OCI-LY1 (cell line): ENCODE results near the gene PRSS53.

Source experiments
- H2AFZ ChIP-seq: fragments of 200-600 bp; sonication (generic), shearing (Covaris generic); 2 replicates; pipeline ENCODE4 v1.6.0; 2014; ENCODE audit warnings: antibody characterized with exemption, mild to moderate bottlenecking, low read length
- H3F3A ChIP-seq: fragments of 200-600 bp; sonication (generic), shearing (Covaris generic); 2 replicates; pipeline ENCODE4 v1.6.0; 2014; ENCODE audit warnings: mild to moderate bottlenecking, antibody characterized with exemption, low read length, moderate library complexity; ENCODE audit not compliant: insufficient read depth
- H3K27ac ChIP-seq: fragments of 200-600 bp; sonication (generic); 2 replicates; pipeline ENCODE4 v1.5.1; 2014; ENCODE audit warnings: low read length, mixed run types, mild to moderate bottlenecking, low read depth; ENCODE audit not compliant: poor library complexity, severe bottlenecking
- H3K27me3 ChIP-seq: fragments of 200-600 bp; sonication (generic); 2 replicates; pipeline ENCODE4 v1.6.0; 2014; ENCODE audit warnings: antibody characterized with exemption, mild to moderate bottlenecking, low read length, moderate library complexity; ENCODE audit not compliant: insufficient read depth
- H3K36me3 ChIP-seq: fragments of 200-600 bp; sonication (generic); 2 replicates; pipeline ENCODE4 v1.6.1; 2014; ENCODE audit warnings: mild to moderate bottlenecking, antibody characterized with exemption, low read length, moderate library complexity, mixed read lengths; ENCODE audit not compliant: insufficient read depth
- H3K4me1 ChIP-seq: fragments of 200-600 bp; sonication (generic); 2 replicates; pipeline ENCODE4 v1.5.1; 2014; ENCODE audit warnings: mild to moderate bottlenecking, low read length, moderate library complexity; ENCODE audit not compliant: insufficient read depth, severe bottlenecking
- H3K4me2 ChIP-seq: fragments of 200-600 bp; sonication (generic), shearing (Covaris generic); 2 replicates; pipeline ENCODE4 v1.6.1; 2014; ENCODE audit warnings: low read length
- H3K4me3 ChIP-seq: fragments of 200-600 bp; sonication (generic); 2 replicates; pipeline ENCODE4 v1.5.1; 2014; ENCODE audit warnings: low read length, low read depth, mild to moderate bottlenecking, mixed read lengths; ENCODE audit not compliant: poor library complexity, severe bottlenecking
- H3K79me2 ChIP-seq: fragments of 200-600 bp; shearing (Covaris generic); 2 replicates; pipeline ENCODE4 v1.6.1; 2016; ENCODE audit warnings: mixed run types, low read length, mixed read lengths; ENCODE audit not compliant: insufficient read depth
- H3K9ac ChIP-seq: fragments of 200-600 bp; sonication (generic), shearing (Covaris generic); 2 replicates; pipeline ENCODE4 v1.6.1; 2014; ENCODE audit warnings: mild to moderate bottlenecking, low read length, mixed read lengths
- H3K9me2 ChIP-seq: fragments of 200-600 bp; sonication (generic), shearing (Covaris generic); 2 replicates; pipeline ENCODE4 v1.6.1; 2014; ENCODE audit warnings: low read depth, mild to moderate bottlenecking, low read length, mixed read lengths
- H3K9me3 ChIP-seq: fragments of 200-600 bp; shearing (Covaris generic); 2 replicates; pipeline ENCODE4 v1.6.1; 2014; ENCODE audit warnings: low read length, mixed read lengths
- H4K20me1 ChIP-seq: fragments of 200-600 bp; sonication (generic), shearing (Covaris generic); 2 replicates; pipeline ENCODE4 v1.6.0; 2016; ENCODE audit warnings: mild to moderate bottlenecking, low read length; ENCODE audit not compliant: insufficient read depth
- EZH2 ChIP-seq: fragments of 200-600 bp; sonication (generic), shearing (Covaris generic); IDR thresholded peaks from 2 replicates; pipeline ENCODE4 v1.8.0; 2017; ENCODE audit warnings: borderline replicate concordance, mixed run types, mild to moderate bottlenecking, antibody characterized with exemption, low read length, moderate library complexity, mixed read lengths
- TF ChIP-seq, protein P1 (sequence below): fragments of 200-600 bp; sonication (generic), shearing (Covaris generic); IDR thresholded peaks from 2 replicates; pipeline ENCODE4 v1.5.1; 2017; ENCODE audit warnings: mild to moderate bottlenecking, antibody characterized with exemption, low read length, moderate library complexity, mixed read lengths

Gene PRSS53

DNA sequence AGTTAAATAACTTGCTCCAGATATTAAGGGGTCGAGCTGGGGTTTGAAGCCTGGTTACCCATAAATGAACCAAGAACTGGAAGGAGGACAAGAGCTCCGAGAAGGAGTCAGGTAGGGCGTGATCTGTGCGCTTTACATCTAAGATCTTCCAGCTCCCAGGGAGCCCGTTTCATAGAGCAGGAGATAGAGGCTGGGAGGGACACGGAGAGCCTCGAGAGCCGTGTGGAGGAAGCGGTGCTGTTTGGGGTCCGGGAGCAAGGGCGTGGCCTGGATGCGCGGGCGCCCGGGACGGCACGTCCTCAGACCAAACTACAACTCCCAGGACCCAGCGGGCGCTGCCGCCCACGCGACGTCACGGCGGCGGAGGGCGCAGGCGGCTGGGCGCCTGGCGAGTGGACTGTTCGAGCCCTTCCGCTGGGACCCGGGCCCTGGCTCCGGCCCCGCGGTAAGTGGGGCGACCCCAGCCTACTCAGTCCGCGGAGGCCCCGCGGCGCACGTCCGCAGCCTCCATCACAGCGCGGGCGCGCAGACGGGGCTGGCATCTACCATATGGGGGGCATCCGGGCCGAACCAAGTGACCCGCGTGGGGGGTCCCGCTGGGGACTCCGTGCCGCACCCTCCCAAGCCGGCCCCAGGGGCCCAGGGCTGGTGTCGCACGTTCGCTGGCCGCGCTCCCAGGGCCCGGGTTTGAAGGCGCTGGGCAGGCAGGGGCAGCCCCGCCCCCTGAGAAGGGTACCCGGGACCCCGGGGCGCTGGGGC is 19.5 kb upstream of the PRSS53 start, which contains the start of gene BCKDK:
Gene BCKDK, plus strand, starts transcription at position 352 of the 759 bp plus-strand sequence. CDS start 838 bp downstream, outside the sequence.
- no peak within 1 kb of the TSS for H2AFZ ChIP-seq
- H3K36me3 ChIP-seq, result peaks cover 34% of the 10 kb centered on the region
- H3K9ac ChIP-seq, result peak within 1 kb of the TSS; percentile 95
- no peaks in the 10 kb centered on the region for H3K9me3 ChIP-seq
- peaks cover 5% of the 10 kb centered on the region for H3F3A ChIP-seq
- peak within 1 kb of the TSS; percentile 94 for H3K4me2 ChIP-seq
- H3K27ac ChIP-seq, result peak within 1 kb of the TSS; percentile 64
- no peaks in the 10 kb centered on the region for H3K9me2 ChIP-seq
- H3K4me3 ChIP-seq, result peak within 1 kb of the TSS; percentile 95
- H3K27me3 ChIP-seq, result no peaks in the 10 kb centered on the region
- no peaks in the 10 kb centered on the region for H3K79me2 ChIP-seq
- no peak for TF ChIP-seq EZH2
- TF ChIP-seq, protein P1, sequence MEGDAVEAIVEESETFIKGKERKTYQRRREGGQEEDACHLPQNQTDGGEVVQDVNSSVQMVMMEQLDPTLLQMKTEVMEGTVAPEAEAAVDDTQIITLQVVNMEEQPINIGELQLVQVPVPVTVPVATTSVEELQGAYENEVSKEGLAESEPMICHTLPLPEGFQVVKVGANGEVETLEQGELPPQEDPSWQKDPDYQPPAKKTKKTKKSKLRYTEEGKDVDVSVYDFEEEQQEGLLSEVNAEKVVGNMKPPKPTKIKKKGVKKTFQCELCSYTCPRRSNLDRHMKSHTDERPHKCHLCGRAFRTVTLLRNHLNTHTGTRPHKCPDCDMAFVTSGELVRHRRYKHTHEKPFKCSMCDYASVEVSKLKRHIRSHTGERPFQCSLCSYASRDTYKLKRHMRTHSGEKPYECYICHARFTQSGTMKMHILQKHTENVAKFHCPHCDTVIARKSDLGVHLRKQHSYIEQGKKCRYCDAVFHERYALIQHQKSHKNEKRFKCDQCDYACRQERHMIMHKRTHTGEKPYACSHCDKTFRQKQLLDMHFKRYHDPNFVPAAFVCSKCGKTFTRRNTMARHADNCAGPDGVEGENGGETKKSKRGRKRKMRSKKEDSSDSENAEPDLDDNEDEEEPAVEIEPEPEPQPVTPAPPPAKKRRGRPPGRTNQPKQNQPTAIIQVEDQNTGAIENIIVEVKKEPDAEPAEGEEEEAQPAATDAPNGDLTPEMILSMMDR, result no peak
- H3K4me1 ChIP-seq, result peaks cover 25% of the 10 kb centered on the region
- no peaks in the 10 kb centered on the region for H4K20me1 ChIP-seq

DNA sequence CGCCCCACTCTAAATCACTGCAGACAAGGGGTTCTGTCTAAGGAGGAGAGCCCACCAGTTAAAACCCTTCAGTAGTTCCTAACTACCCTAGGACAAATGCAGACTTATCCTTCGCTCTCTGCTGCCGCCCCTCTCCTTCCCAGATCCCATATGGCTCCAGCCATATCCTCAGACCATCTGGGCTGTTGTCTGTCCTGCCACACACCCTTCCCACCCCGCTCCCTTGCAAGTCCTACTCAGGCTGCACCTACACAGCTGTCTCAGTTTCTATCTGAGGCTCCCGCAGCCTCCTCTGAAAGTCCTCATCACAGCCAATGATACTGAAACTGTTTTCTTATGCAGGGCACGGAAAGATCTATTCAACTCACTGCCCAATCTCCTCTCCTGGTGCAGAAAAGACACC is 18.7 kb upstream of the PRSS53 start:
- Histone ChIP-seq H3F3A (peaks cover 5% of the 10 kb centered on the region), H3K4me3 (peak overlapping the region; percentile 95), H3K9me2 (no peaks in the 10 kb centered on the region), H2AFZ (no peak overlapping the region), H4K20me1 (no peaks in the 10 kb centered on the region), H3K9ac (peak overlapping the region; percentile 95; the same call in 1 of the 2 replicates), H3K9me3 (no peaks in the 10 kb centered on the region), H3K27me3 (no peaks in the 10 kb centered on the region), H3K36me3 (peaks cover 26% of the 10 kb centered on the region), H3K79me2 (no peaks in the 10 kb centered on the region), H3K4me2 (peak overlapping the region; percentile 94), H3K4me1 (peaks cover 25% of the 10 kb centered on the region), H3K27ac (peak overlapping the region; percentile 64)
- no peak for TF ChIP-seq EZH2
- TF ChIP-seq, protein P1, result no peak

DNA sequence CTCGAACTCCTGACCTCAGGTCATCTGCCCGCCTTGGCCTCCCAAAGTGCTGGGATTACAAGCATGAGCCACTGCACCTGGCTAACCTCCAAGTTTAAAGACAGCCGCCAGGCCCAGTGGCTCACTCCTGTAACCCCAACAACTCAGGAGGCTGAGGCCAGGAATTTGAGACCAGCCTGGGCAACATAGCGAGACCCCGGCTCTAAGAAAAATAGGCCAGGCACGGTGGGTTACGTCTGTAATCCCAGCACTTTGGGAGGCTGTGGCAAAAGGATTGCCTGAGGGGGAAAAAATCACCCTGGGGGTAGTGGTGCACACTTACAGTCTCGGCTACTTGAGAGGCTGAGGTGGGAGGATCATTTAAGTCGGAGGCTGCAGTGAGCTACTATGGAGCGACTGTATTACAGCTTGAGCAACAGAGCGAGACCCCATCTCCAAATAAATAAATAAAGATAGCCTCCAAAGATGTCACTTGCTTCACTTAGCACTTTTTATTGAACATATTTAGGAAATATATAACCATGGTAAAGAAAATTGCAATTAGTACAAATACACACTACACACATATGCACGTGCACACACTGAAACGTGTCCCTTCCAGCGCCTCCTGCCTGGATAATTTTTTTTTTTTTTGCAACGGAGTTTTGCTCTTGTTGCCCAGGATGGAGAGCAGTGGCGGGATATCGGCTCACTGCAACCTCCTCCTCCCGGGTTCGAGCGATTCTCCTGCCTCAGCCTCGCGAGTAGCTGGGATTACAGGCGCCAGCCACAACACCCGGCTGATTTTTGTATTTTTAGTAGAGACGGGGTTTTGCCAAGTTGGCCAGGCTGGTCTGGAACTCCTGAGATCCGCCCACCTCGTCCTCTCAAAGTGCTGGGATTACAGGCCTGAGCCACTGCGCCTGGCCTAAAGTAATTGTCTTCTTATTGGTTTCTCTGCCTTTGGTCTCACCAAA is 18.0 kb upstream of the PRSS53 start:
- TF ChIP-seq, protein P1, result no peak
- no peak for TF ChIP-seq EZH2
- Histone ChIP-seq H3K9me3 (no peaks in the 10 kb centered on the region), H3K4me1 (peaks cover 25% of the 10 kb centered on the region), H3K27me3 (no peaks in the 10 kb centered on the region), H3K9ac (no peak overlapping the region), H3K4me3 (no peak overlapping the region), H3K27ac (peak overlapping the region; percentile 64), H3K9me2 (no peaks in the 10 kb centered on the region), H3K4me2 (peak overlapping the region; percentile 94; the same call in 1 of the 2 replicates), H4K20me1 (no peaks in the 10 kb centered on the region), H3K36me3 (peaks cover 20% of the 10 kb centered on the region; the same call in 1 of the 2 replicates), H3K79me2 (no peaks in the 10 kb centered on the region), H2AFZ (no peak overlapping the region), H3F3A (peaks cover 5% of the 10 kb centered on the region)
